ENCODE results near the gene F2RL1. TPM values are rescaled to one million over a fixed set of nuclear protein-coding genes. Genes with fewer than 3 reads are reported as not detected.
"Not testable (repeated sequence)": the region's sequence is repeated elsewhere in the genome, so short reads cannot be mapped to it uniquely, and the experiment has no call there.

F2RL1 gene
- total and polyA plus RNA-seq, 2 donors, result 4.2 to 8.2 TPM

DNA sequence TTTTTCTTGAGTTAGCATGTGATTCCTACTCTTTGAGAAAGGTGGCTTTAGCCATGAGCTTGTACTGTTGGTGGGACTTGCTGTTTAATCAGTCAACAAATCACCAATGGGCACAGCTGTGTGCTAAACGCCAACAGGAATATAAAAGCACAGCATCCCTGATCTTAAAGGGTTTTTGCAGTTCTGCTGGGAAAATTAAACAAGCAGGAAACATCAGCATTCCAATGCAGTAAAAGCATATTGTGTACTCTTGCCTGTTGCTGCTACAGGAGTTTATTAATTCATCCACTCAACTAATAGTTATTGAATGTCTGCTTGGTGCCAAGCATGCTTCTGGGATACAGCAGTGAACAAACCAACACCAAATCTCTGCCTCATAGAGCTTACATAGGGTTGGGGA lies 27.4 kb upstream of the F2RL1 start:
- Histone ChIP-seq H3K4me3 (ENCODE audit: low read depth, low read length) (no peak overlapping the region), H3K27ac (ENCODE audit: low read depth) (peak overlapping the region; percentile 48), H3K4me1 (ENCODE audit: insufficient read depth) (no peaks in the 10 kb centered on the region), H3K36me3 (ENCODE audit: insufficient read depth) (no peaks in the 10 kb centered on the region)
- WGBS, result 69% methylated on average over 1 of the region's 1 CpG
- DNase-seq (ENCODE audit: extremely low spot score), result no peak

- Histone ChIP-seq H3K4me3 (ENCODE audit: low read depth, low read length) (no peak overlapping the region), H3K27ac (ENCODE audit: low read depth) (no peak overlapping the region), H3K4me1 (ENCODE audit: insufficient read depth) (no peaks in the 10 kb centered on the region), H3K36me3 (ENCODE audit: insufficient read depth) (no peaks in the 10 kb centered on the region)
- no peak for DNase-seq (ENCODE audit: extremely low spot score)
- WGBS, result 81% methylated on average over 4 of the region's 4 CpGs
These were observed 24.0 kb upstream of the F2RL1 start for GRCh38 chr5:76794871-76795270.

GRCh38 chr5:76799588-76799987 lies 19.2 kb upstream of the F2RL1 start:
- Histone ChIP-seq H3K36me3 (ENCODE audit: insufficient read depth) (no peaks in the 10 kb centered on the region), H3K27ac (ENCODE audit: low read depth) (no peak overlapping the region), H3K4me3 (ENCODE audit: low read depth, low read length) (no peak overlapping the region), H3K4me1 (ENCODE audit: insufficient read depth) (no peaks in the 10 kb centered on the region)
- no peak for DNase-seq (ENCODE audit: extremely low spot score)
- 96% methylated on average over 1 of the region's 1 CpG for WGBS

GRCh38 chr5:76800579-76800978 lies 18.3 kb upstream of the F2RL1 start:
- no peaks in the 10 kb centered on the region for H3K4me1 ChIP-seq (ENCODE audit: insufficient read depth)
- WGBS, result 94% methylated on average over 3 of the region's 3 CpGs
- DNase-seq (ENCODE audit: extremely low spot score), result no peak
- H3K36me3 ChIP-seq (ENCODE audit: insufficient read depth), result no peaks in the 10 kb centered on the region
- H3K27ac ChIP-seq (ENCODE audit: low read depth), result no peak overlapping the region
- H3K4me3 ChIP-seq (ENCODE audit: low read depth, low read length), result no peak overlapping the region

DNA sequence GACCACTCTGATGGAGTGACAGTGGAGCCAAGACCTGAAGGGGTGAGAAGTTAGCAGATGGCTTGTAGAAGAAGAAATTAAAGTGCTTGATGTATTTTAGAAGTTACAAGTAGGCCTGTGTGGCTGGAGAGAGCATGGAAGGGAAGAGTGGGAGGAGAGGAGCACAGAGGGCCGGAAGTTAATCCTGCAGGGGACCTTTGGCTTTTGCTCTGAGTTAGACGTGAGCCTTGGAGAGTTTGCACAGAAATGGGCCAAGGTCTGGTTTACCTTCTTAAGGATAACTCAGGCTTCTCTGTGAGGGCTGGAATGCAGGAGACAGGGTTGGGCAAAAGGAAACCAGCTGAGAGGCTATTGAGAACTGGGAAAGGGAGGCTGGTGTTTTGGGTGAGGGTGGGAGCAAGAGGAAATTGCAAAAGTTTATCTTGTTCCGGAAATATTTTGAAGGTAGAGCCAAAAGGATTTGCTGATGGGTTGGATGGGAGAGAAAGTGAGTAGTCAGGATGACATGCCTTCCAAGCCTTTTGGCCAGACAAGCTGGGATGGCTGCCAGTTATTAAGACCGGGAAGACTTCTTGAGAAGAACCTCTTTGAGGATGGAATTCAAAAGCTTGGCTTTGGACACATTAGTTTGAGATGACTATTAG lies 17.5 kb upstream of the F2RL1 start:
- no peak overlapping the region for H3K4me3 ChIP-seq (ENCODE audit: low read depth, low read length)
- 42% methylated on average over 4 of the region's 4 CpGs for WGBS
- H3K36me3 ChIP-seq (ENCODE audit: insufficient read depth), result no peaks in the 10 kb centered on the region
- DNase-seq (ENCODE audit: extremely low spot score), result no peak
- no peaks in the 10 kb centered on the region for H3K4me1 ChIP-seq (ENCODE audit: insufficient read depth)
- no peak overlapping the region for H3K27ac ChIP-seq (ENCODE audit: low read depth)

DNA sequence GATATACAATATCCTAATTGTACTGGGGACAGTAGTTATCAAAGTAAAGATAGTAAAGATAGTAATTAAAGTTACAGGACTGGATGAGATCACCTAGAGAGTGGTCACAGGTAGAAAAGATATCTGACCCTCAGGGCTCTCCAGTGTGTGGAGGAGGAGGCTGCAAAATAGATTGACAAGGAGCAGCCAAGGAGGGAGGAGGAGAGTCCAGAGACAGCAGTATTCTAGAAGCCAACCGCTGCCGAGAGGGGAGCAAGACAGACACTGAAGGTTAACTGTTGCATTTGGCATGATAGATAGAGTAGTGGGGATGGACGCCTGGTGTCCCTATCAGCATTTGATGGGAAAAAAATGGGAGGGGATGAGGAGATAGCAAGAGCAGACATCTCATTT lies 17.0 kb upstream of the F2RL1 start:
- Histone ChIP-seq H3K4me3 (ENCODE audit: low read depth, low read length) (no peak overlapping the region), H3K36me3 (ENCODE audit: insufficient read depth) (no peaks in the 10 kb centered on the region), H3K4me1 (ENCODE audit: insufficient read depth) (no peaks in the 10 kb centered on the region), H3K27ac (ENCODE audit: low read depth) (no peak overlapping the region)
- 76% methylated on average over 3 of the region's 3 CpGs for WGBS
- DNase-seq (ENCODE audit: extremely low spot score), result no peak

GRCh38 chr5:76804266-76804665 lies 14.6 kb upstream of the F2RL1 start:
- Histone ChIP-seq H3K27ac (ENCODE audit: low read depth) (no peak overlapping the region), H3K36me3 (ENCODE audit: insufficient read depth) (no peaks in the 10 kb centered on the region), H3K4me1 (ENCODE audit: insufficient read depth) (no peaks in the 10 kb centered on the region), H3K4me3 (ENCODE audit: low read depth, low read length) (no peak overlapping the region)
- 91% methylated on average over 8 of the region's 8 CpGs for WGBS
- no peak for DNase-seq (ENCODE audit: extremely low spot score)

- no peaks in the 10 kb centered on the region for H3K4me1 ChIP-seq (ENCODE audit: insufficient read depth)
- H3K36me3 ChIP-seq (ENCODE audit: insufficient read depth), result no peaks in the 10 kb centered on the region
- H3K27ac ChIP-seq (ENCODE audit: low read depth), result no peak overlapping the region
- H3K4me3 ChIP-seq (ENCODE audit: low read depth, low read length), result no peak overlapping the region
- no peak for DNase-seq (ENCODE audit: extremely low spot score)
- WGBS, result 49% methylated on average over 7 of the region's 7 CpGs
These were observed 12.9 kb upstream of the F2RL1 start for GRCh38 chr5:76805821-76806505.

- no peaks in the 10 kb centered on the region for H3K36me3 ChIP-seq (ENCODE audit: insufficient read depth)
- H3K27ac ChIP-seq (ENCODE audit: low read depth), result no peak overlapping the region
- 83% methylated on average over 3 of the region's 3 CpGs for WGBS
- H3K4me1 ChIP-seq (ENCODE audit: insufficient read depth), result no peaks in the 10 kb centered on the region
- no peak overlapping the region for H3K4me3 ChIP-seq (ENCODE audit: low read depth, low read length)
- no peak for DNase-seq (ENCODE audit: extremely low spot score)
These were observed 11.5 kb upstream of the F2RL1 start for GRCh38 chr5:76807296-76807695.

GRCh38 chr5:76808141-76808691 lies 10.6 kb upstream of the F2RL1 start:
- Histone ChIP-seq H3K4me3 (ENCODE audit: low read depth, low read length) (no peak overlapping the region), H3K27ac (ENCODE audit: low read depth) (no peak overlapping the region), H3K36me3 (ENCODE audit: insufficient read depth) (no peaks in the 10 kb centered on the region), H3K4me1 (ENCODE audit: insufficient read depth) (no peaks in the 10 kb centered on the region)
- WGBS, result 70% methylated on average over 5 of the region's 5 CpGs
- no peak for DNase-seq (ENCODE audit: extremely low spot score)

- no peak for DNase-seq (ENCODE audit: extremely low spot score)
- WGBS, result 76% methylated on average over 4 of the region's 4 CpGs
- Histone ChIP-seq H3K27ac (ENCODE audit: low read depth) (no peak overlapping the region), H3K36me3 (ENCODE audit: insufficient read depth) (no peaks in the 10 kb centered on the region), H3K4me3 (ENCODE audit: low read depth, low read length) (no peak overlapping the region), H3K4me1 (ENCODE audit: insufficient read depth) (no peaks in the 10 kb centered on the region)
These were observed 9.7 kb upstream of the F2RL1 start for GRCh38 chr5:76809141-76809540.

- H3K36me3 ChIP-seq (ENCODE audit: insufficient read depth), result no peaks in the 10 kb centered on the region
- WGBS, result 71% methylated on average over 6 of the region's 6 CpGs
- no peak for DNase-seq (ENCODE audit: extremely low spot score)
These were observed 8.6 kb upstream of the F2RL1 start for GRCh38 chr5:76810236-76810635.

GRCh38 chr5:76811214-76811613 lies 7.6 kb upstream of the F2RL1 start:
- Histone ChIP-seq H3K36me3 (ENCODE audit: insufficient read depth) (no peaks in the 10 kb centered on the region), H3K4me1 (ENCODE audit: insufficient read depth) (no peaks in the 10 kb centered on the region), H3K27ac (ENCODE audit: low read depth) (no peak overlapping the region), H3K4me3 (ENCODE audit: low read depth, low read length) (no peak overlapping the region)
- WGBS, result 89% methylated on average over 5 of the region's 5 CpGs
- no peak for DNase-seq (ENCODE audit: extremely low spot score)

More at GRCh38 chr5:76810236-76810635, 8.6 kb upstream of the F2RL1 start:
- Histone ChIP-seq H3K4me3 (ENCODE audit: low read depth, low read length) (no peak overlapping the region), H3K4me1 (ENCODE audit: insufficient read depth) (no peaks in the 10 kb centered on the region), H3K27ac (ENCODE audit: low read depth) (no peak overlapping the region)

- WGBS, result 94% methylated on average over 32 of the region's 32 CpGs
- H3K4me3 ChIP-seq (ENCODE audit: low read depth, low read length); H3K27ac ChIP-seq (ENCODE audit: low read depth); H3K36me3 ChIP-seq (ENCODE audit: insufficient read depth); H3K4me1 ChIP-seq (ENCODE audit: insufficient read depth); DNase-seq (ENCODE audit: extremely low spot score): not testable (repeated sequence)
These were observed 6.6 kb upstream of the F2RL1 start for GRCh38 chr5:76812209-76812608.
